Measurements from ENCODE around the gene PDE9A. TPM values are rescaled to one million over a fixed set of nuclear protein-coding genes. Genes with fewer than 3 reads are reported as not detected.

Gene PDE9A
- total RNA-seq, 2 donors from 2014 or later: 3.0 to 6.0 TPM

GRCh38 chr21:42663860-42664535 is 10.6 kb downstream of the PDE9A start:
- DNase-seq (no peak), ATAC-seq (peak; percentile 57 to 61)
- intact Hi-C loops (cut with DNase I): loop anchor here in 1 of 2 donors (10.0 kb wide), 1 partner anchor 49 kb away; no protein-coding TSS in a partner anchor

- ATAC-seq: no peak
- intact Hi-C loops (cut with DNase I): loop anchor here in 1 of 2 donors (10.0 kb wide), 1 partner anchor 50 kb away; no protein-coding TSS in a partner anchor
Observed at GRCh38 chr21:42664614-42665013, 11.2 kb downstream of the PDE9A start.

GRCh38 chr21:42665026-42665425 is 11.6 kb downstream of the PDE9A start:
- no peak for ATAC-seq
- intact Hi-C loops (cut with DNase I): loop anchor here in 1 of 2 donors (10.0 kb wide), 1 partner anchor 50 kb away; no protein-coding TSS in a partner anchor
- DNase-seq: no peak

More at GRCh38 chr21:42664614-42665013, 11.2 kb downstream of the PDE9A start:
- DNase-seq: no peak

- intact Hi-C loops (cut with DNase I): loop anchor here in 1 of 2 donors (10.0 kb wide), 1 partner anchor 51 kb away; no protein-coding TSS in a partner anchor
- no peak for DNase-seq
- ATAC-seq: no peak
Observed at GRCh38 chr21:42665484-42665883, 12.1 kb downstream of the PDE9A start.

GRCh38 chr21:42666023-42666747 is 12.8 kb downstream of the PDE9A start:
- intact Hi-C loops (cut with DNase I): loop anchor here in 1 of 2 donors (10.0 kb wide), 1 partner anchor 51 kb away; no protein-coding TSS in a partner anchor
- no peak for ATAC-seq
- no peak for DNase-seq

- ATAC-seq (no peak), DNase-seq (no peak)
- intact Hi-C loops (cut with DNase I): loop anchor here in 1 of 2 donors (10.0 kb wide), 1 partner anchor 52 kb away; no protein-coding TSS in a partner anchor
Observed at GRCh38 chr21:42666925-42667324, 13.5 kb downstream of the PDE9A start.

- ATAC-seq (peak; percentile 5 to 23), DNase-seq (no peak)
Observed at GRCh38 chr21:42668298-42668992, 15.0 kb downstream of the PDE9A start.

GRCh38 chr21:42669041-42669440 is 15.6 kb downstream of the PDE9A start:
- intact Hi-C loops (cut with DNase I): loop anchor here in 1 of 2 donors (10.0 kb wide), 1 partner anchor 54 kb away; no protein-coding TSS in a partner anchor
- ATAC-seq (peak; percentile 35 to 58), DNase-seq (no peak)

More at GRCh38 chr21:42668298-42668992, 15.0 kb downstream of the PDE9A start:
- intact Hi-C loops (cut with DNase I): loop anchor here in 1 of 2 donors (10.0 kb wide), 1 partner anchor 54 kb away; no protein-coding TSS in a partner anchor

- no peak for ATAC-seq
- no peak for DNase-seq
- intact Hi-C loops (cut with DNase I): no loop called here
Observed at GRCh38 chr21:42670058-42670880, 16.8 kb downstream of the PDE9A start.

- no peak for ATAC-seq
Observed at GRCh38 chr21:42670884-42671283, 17.5 kb downstream of the PDE9A start.

GRCh38 chr21:42671778-42672593 is 18.6 kb downstream of the PDE9A start:
- no peak for DNase-seq
- ATAC-seq: no peak
- intact Hi-C loops (cut with DNase I): no loop called here

More at GRCh38 chr21:42670884-42671283, 17.5 kb downstream of the PDE9A start:
- intact Hi-C loops (cut with DNase I): no loop called here
- DNase-seq: no peak

GRCh38 chr21:42672699-42673458 is 19.5 kb downstream of the PDE9A start:
- ATAC-seq (peak in 1 of 2 donors; percentile 62), DNase-seq (no peak)
- intact Hi-C loops (cut with DNase I): no loop called here

- intact Hi-C loops (cut with DNase I): no loop called here
- DNase-seq (no peak), ATAC-seq (no peak)
Observed at GRCh38 chr21:42673633-42674328, 20.4 kb downstream of the PDE9A start.

- intact Hi-C loops (cut with DNase I): no loop called here
- ATAC-seq (peak; percentile 80 to 82), DNase-seq (peak; percentile 61)
Observed at GRCh38 chr21:42674351-42674940, 21.0 kb downstream of the PDE9A start.

GRCh38 chr21:42675403-42675802 is 22.0 kb downstream of the PDE9A start:
- DNase-seq: no peak
- no peak for ATAC-seq
- intact Hi-C loops (cut with DNase I): no loop called here

- DNase-seq: no peak
- intact Hi-C loops (cut with DNase I): no loop called here
Observed at GRCh38 chr21:42676808-42677207, 23.4 kb downstream of the PDE9A start.

More at GRCh38 chr21:42676808-42677207, 23.4 kb downstream of the PDE9A start:
- no peak for ATAC-seq

All from left cardiac atrium (tissue), 4 donors.